ENCODE results near the gene CTNNB1.

GRCh38 chr3:41180396-41180795 lies 18.9 kb upstream of the CTNNB1 start:
- no peak for TF ChIP-seq CTCF (IDR thresholded peaks at IDR 0.05)
- TF ChIP-seq POLR2A (IDR thresholded peaks at IDR 0.05): no peak
- no peak for TF ChIP-seq POLR2AphosphoS5 (IDR thresholded peaks at IDR 0.05)
- TF ChIP-seq EP300 (IDR thresholded peaks at IDR 0.05; ENCODE audit: low read depth): no peak

Measured in transverse colon (tissue), 4 donors.